PC-9 (cell line): ENCODE results near the gene BCL2A1. TPM values are rescaled to one million over a fixed set of nuclear protein-coding genes. Genes with fewer than 3 reads are reported as not detected.

Experiments used
- BruUV-seq: library from RNA; stranded (reverse); fragments of 400-500 nt; replicated peaks from 2 replicates; lab custom pipeline; 2021; lab: Mats Ljungman, UMichigan
- CTCF ChIA-PET: fragments of 300-600 bp; sonication (Branson Sonifier 250); formaldehyde crosslinking; loops from one replicate; lab custom pipeline; 2022; ENCODE audit warnings: antibody characterized with exemption; lab: Charles Lee
- POLR2A ChIA-PET: fragments of 300-600 bp; sonication (Branson Sonifier 250); formaldehyde crosslinking; loops from one replicate; lab custom pipeline; 2022; ENCODE audit warnings: antibody characterized with exemption; ENCODE audit not compliant: unreplicated experiment; lab: Charles Lee
- DNase-seq, 2 experiments: peaks; one replicate each; pipeline versions ENCODE4 v3.0.0 to v3.0.0-alpha.2; 2015 to 2022; ENCODE audit warnings: mixed read lengths in 1 of 2
- H2AFZ ChIP-seq: fragments of 200-600 bp; sonication (generic); 2 replicates; pipeline ENCODE4 v1.8.1; 2017; ENCODE audit warnings: antibody characterized with exemption
- H3F3A ChIP-seq: fragments of 200-600 bp; sonication (generic); 2 replicates; pipeline ENCODE4 v1.8.1; 2017; ENCODE audit warnings: antibody characterized with exemption, mild to moderate bottlenecking, low read depth; ENCODE audit not compliant: insufficient read depth
- H3K27ac ChIP-seq: fragments of 200-600 bp; sonication (generic); 2 replicates; pipeline ENCODE4 v1.6.1; 2016; ENCODE audit warnings: mixed run types
- H3K27me3 ChIP-seq: fragments of 200-600 bp; sonication (generic); 2 replicates; pipeline ENCODE4 v1.6.1; 2016; ENCODE audit warnings: low read depth, mixed run types; ENCODE audit not compliant: insufficient read depth
- H3K36me3 ChIP-seq: fragments of 200-600 bp; sonication (generic); 2 replicates; pipeline ENCODE4 v1.6.1; 2016; ENCODE audit warnings: low read depth, mixed run types
- H3K4me1 ChIP-seq: fragments of 200-600 bp; sonication (generic); replicated peaks from 2 replicates; pipeline ENCODE4 v1.6.1; 2016; ENCODE audit warnings: mixed run types; ENCODE audit not compliant: insufficient read depth
- H3K4me2 ChIP-seq: fragments of 200-600 bp; sonication (generic); 2 replicates; pipeline ENCODE4 v1.6.1; 2017; ENCODE audit warnings: mixed run types
- H3K4me3 ChIP-seq: fragments of 200-600 bp; sonication (generic); 2 replicates; pipeline ENCODE4 v1.6.1; 2016; ENCODE audit warnings: mixed run types
- H3K79me2 ChIP-seq: fragments of 200-600 bp; sonication (generic); 2 replicates; pipeline ENCODE4 v1.6.1; 2017; ENCODE audit warnings: low read depth, mixed run types
- H3K9me2 ChIP-seq: fragments of 200-600 bp; sonication (generic); 2 replicates; pipeline ENCODE4 v1.8.1; 2017; ENCODE audit warnings: mild to moderate bottlenecking; ENCODE audit not compliant: insufficient read depth
- H3K9me3 ChIP-seq: fragments of 200-600 bp; sonication (generic); 2 replicates; pipeline ENCODE4 v1.8.1; 2016; ENCODE audit warnings: low read depth; ENCODE audit not compliant: insufficient read depth
- H4K20me1 ChIP-seq: fragments of 200-600 bp; sonication (generic); 2 replicates; pipeline ENCODE4 v1.8.1; 2017; ENCODE audit not compliant: insufficient read depth
- CTCF ChIP-seq: fragments of 200-600 bp; sonication (generic); conservative IDR thresholded peaks from 2 replicates; pipeline ENCODE4 v1.6.1; 2017; ENCODE audit warnings: mixed run types, antibody characterized with exemption, mild to moderate bottlenecking, moderate library complexity
- EZH2 ChIP-seq: fragments of 200-600 bp; sonication (generic); IDR thresholded peaks from 2 replicates; pipeline ENCODE4 v1.8.0; 2017; ENCODE audit warnings: antibody characterized with exemption, low read depth
- intact Hi-C: fragments of 100-400 bp; cut with micrococcal nuclease; formaldehyde crosslinking; loops from one replicate; pipeline ENCODE4 v1.10.0; 2022; ENCODE audit not compliant: unreplicated experiment
- total RNA-seq: library from RNA; stranded (reverse); gene quantifications from 2 replicates; pipeline ENCODE4 v1.2.3, GENCODE V29; 2021

BCL2A1 gene
- total RNA-seq, 1 experiment from 2014 or later, result not detected

GRCh38 chr15:79990280-79990996 lies 19.4 kb upstream of the BCL2A1 start:
- Histone ChIP-seq H3K36me3 (no peaks in the 10 kb centered on the region), H4K20me1 (no peaks in the 10 kb centered on the region), H3K9me2 (no peaks in the 10 kb centered on the region), H3K9me3 (no peaks in the 10 kb centered on the region), H3K27me3 (no peaks in the 10 kb centered on the region), H3F3A (peaks cover 21% of the 10 kb centered on the region), H3K79me2 (no peaks in the 10 kb centered on the region), H3K27ac (no peak overlapping the region), H3K4me3 (no peak overlapping the region), H3K4me1 (peaks cover 27% of the 10 kb centered on the region), H3K4me2 (no peak overlapping the region), H2AFZ (no peak overlapping the region)
- TF ChIP-seq CTCF, result no peak
- TF ChIP-seq EZH2, result no peak
- ChIA-PET CTCF (no interaction called here), POLR2A (no interaction called here)
- intact Hi-C loops, result loop anchor here (5.0 kb wide), 1 partner anchor 182 kb away; no protein-coding TSS in a partner anchor
- no peak for DNase-seq
- no TSS peak for BruUV-seq

GRCh38 chr15:79989682-79990081 lies 18.7 kb upstream of the BCL2A1 start:
- Histone ChIP-seq H3K9me2 (no peaks in the 10 kb centered on the region), H3K36me3 (no peaks in the 10 kb centered on the region), H3K27me3 (no peaks in the 10 kb centered on the region), H3K79me2 (no peaks in the 10 kb centered on the region), H2AFZ (no peak overlapping the region), H3K4me2 (no peak overlapping the region), H4K20me1 (no peaks in the 10 kb centered on the region), H3K27ac (no peak overlapping the region), H3K9me3 (no peaks in the 10 kb centered on the region), H3K4me1 (peaks cover 20% of the 10 kb centered on the region), H3F3A (peaks cover 13% of the 10 kb centered on the region), H3K4me3 (no peak overlapping the region)
- no peak for TF ChIP-seq CTCF
- TF ChIP-seq EZH2, result no peak
- ChIA-PET POLR2A (no interaction called here), CTCF (no interaction called here)
- peak in 1 of 2 experiments; percentile 48 for DNase-seq
- BruUV-seq, result no TSS peak
- intact Hi-C loops, result loop anchor here (5.0 kb wide), 1 partner anchor 183 kb away; no protein-coding TSS in a partner anchor

GRCh38 chr15:79989183-79989582 lies 18.2 kb upstream of the BCL2A1 start:
- BruUV-seq, result no TSS peak
- H3K27ac ChIP-seq, result no peak overlapping the region
- intact Hi-C loops, result no loop called here
- TF ChIP-seq EZH2 (no peak), CTCF (no peak)
- no peaks in the 10 kb centered on the region for H3K9me2 ChIP-seq
- H3K36me3 ChIP-seq, result no peaks in the 10 kb centered on the region
- peaks cover 8% of the 10 kb centered on the region; the same call in 1 of the 2 replicates for H3F3A ChIP-seq
- no peaks in the 10 kb centered on the region for H3K27me3 ChIP-seq
- no peak overlapping the region for H2AFZ ChIP-seq
- no peaks in the 10 kb centered on the region for H3K79me2 ChIP-seq
- H3K9me3 ChIP-seq, result no peaks in the 10 kb centered on the region
- no peak for DNase-seq
- no peaks in the 10 kb centered on the region for H4K20me1 ChIP-seq
- ChIA-PET POLR2A (no interaction called here), CTCF (no interaction called here)
- H3K4me3 ChIP-seq, result no peak overlapping the region
- H3K4me2 ChIP-seq, result no peak overlapping the region
- peaks cover 16% of the 10 kb centered on the region for H3K4me1 ChIP-seq
